ENCODE results near the gene SPHKAP.

Gene SPHKAP

GRCh38 chr2:228015741-228016140, 165.7 kb downstream of the SPHKAP start:
- DNase-seq (ENCODE audit: low read depth), result no peak
- TF ChIP-seq CTCF (IDR thresholded peaks at IDR 0.05; ENCODE audit: control insufficient read depth, extremely low read depth, insufficient read depth), result no peak
- H3K4me3 ChIP-seq (ENCODE audit: low read depth, low read length), result no peak overlapping the region

DNA sequence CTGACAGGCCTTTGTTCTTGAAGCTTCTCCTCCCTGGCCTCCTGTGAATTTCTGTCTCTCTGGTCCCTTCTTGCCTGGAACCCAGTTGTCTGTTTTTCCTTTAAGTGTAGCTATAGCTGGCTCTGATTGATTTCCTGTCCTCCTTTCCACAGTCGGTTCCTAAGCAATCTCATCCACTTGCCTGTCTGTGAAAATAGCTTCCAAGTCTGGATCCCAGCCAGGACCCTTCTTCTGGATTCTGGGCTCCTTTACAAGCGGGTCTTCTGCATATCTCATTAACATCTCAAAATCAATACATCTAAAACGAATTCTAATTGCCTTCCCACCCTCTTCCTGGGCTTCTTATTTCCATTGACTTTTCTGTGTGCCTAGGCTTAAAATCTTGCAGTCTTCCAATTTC, 185.1 kb downstream of the SPHKAP start:
- no peak for DNase-seq (ENCODE audit: low read depth)
- no peak overlapping the region for H3K4me3 ChIP-seq (ENCODE audit: low read depth, low read length)
- TF ChIP-seq CTCF (IDR thresholded peaks at IDR 0.05; ENCODE audit: control insufficient read depth, extremely low read depth, insufficient read depth), result no peak

DNA sequence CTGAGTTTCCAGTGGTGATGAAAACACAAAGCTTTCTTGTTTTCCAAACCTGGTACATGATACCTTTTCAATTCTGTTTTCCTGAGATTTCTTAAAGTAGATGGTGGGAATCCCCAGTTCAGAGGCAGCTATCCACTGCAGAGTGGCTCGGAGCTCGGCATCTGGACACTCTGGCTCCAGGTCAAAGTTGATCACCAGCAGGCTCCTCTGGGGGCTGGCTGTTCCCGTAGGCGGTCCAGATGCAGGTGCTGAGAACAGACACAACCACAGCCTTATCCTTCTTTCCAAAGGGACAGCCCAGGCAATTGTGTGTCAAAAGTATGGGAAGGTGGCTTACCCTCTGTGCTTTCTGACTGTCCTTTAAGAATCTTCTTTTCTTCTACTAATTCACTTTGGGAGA, 190.6 kb downstream of the SPHKAP start:
- H3K4me3 ChIP-seq (ENCODE audit: low read depth, low read length), result no peak overlapping the region
- no peak for TF ChIP-seq CTCF (IDR thresholded peaks at IDR 0.05; ENCODE audit: control insufficient read depth, extremely low read depth, insufficient read depth)
- DNase-seq (ENCODE audit: low read depth), result no peak

GRCh38 chr2:227973241-227973640, 208.2 kb downstream of the SPHKAP start:
- TF ChIP-seq CTCF (IDR thresholded peaks at IDR 0.05; ENCODE audit: control insufficient read depth, extremely low read depth, insufficient read depth), result no peak
- H3K4me3 ChIP-seq (ENCODE audit: low read depth, low read length), result no peak overlapping the region
- no peak for DNase-seq (ENCODE audit: low read depth)

DNA sequence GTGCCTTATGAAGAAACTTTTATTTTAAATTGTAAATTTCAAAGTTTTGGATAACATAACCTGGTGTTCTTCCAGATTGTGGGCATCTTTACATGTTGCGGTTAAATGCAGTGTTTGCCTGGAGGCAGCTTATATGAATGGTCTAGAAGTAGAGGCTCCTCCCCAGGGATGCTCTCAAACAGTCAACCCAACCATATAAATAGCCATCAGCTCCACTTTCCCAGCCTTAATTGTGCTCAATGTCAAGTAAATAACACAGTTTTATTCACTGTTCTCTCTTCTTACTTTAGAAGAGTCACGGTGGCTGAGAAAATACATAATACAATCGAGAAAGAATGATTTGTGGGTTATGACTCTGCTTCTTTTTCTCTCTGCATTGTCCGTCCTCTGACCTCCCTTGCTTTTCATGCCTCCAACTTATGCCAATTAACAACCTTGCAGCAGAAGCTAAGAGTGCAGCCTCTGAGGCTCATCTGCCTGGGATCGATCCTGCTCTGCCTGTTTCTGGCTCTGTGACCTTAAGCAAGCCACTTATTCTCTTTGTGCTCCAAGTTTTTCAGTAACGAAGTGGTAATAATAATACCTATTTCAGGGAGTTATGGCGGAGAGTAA, 209.8 kb downstream of the SPHKAP start:
- H3K4me3 ChIP-seq (ENCODE audit: low read depth, low read length), result no peak overlapping the region
- no peak for TF ChIP-seq CTCF (IDR thresholded peaks at IDR 0.05; ENCODE audit: control insufficient read depth, extremely low read depth, insufficient read depth)
- DNase-seq (ENCODE audit: low read depth), result no peak

DNA sequence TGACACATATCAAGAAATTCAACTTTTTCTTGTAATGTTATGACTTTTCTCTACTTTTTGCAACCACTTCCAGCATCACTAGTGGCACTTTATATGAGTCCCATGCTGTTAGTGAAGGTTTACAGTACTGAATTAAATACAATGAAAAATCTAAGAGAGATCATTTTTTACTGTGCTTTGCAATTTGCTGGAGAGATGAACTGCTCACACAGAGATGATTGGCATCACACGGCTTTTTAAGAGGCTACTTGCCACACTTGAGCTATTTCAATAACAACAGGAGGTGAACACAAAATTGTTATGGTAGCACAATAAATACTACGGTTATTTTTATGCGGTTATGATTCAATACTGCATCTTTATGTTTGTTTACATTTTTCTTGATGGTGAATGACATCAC, 221.2 kb downstream of the SPHKAP start:
- no peak for DNase-seq (ENCODE audit: low read depth)

More for the DNA sequence above, 221.2 kb downstream of the SPHKAP start:
- H3K4me3 ChIP-seq (ENCODE audit: low read depth, low read length), result no peak overlapping the region
- TF ChIP-seq CTCF (IDR thresholded peaks at IDR 0.05; ENCODE audit: control insufficient read depth, extremely low read depth, insufficient read depth), result no peak
